ENCODE results near the gene PIP5K1B.

DNA sequence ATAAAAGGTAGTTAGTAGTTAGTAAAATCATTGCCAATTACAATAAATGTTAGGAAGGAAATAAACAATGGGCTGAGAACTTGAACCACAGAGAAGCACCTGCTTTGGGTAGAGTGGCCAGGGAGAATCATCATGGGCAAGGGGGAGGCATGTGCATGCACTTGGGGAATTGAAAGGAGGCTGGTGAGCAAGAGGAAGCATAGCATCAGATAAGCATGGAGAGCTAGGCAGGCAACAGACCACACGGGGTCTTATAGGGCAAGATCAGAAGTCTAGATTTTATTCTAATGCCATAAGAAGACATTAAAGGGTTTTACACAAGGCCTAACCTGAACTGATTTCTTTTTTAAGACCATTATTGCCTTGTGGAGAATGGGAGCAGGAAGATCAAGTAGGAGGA, 93.4 kb downstream of the PIP5K1B start:
- TF ChIP-seq, protein P1, sequence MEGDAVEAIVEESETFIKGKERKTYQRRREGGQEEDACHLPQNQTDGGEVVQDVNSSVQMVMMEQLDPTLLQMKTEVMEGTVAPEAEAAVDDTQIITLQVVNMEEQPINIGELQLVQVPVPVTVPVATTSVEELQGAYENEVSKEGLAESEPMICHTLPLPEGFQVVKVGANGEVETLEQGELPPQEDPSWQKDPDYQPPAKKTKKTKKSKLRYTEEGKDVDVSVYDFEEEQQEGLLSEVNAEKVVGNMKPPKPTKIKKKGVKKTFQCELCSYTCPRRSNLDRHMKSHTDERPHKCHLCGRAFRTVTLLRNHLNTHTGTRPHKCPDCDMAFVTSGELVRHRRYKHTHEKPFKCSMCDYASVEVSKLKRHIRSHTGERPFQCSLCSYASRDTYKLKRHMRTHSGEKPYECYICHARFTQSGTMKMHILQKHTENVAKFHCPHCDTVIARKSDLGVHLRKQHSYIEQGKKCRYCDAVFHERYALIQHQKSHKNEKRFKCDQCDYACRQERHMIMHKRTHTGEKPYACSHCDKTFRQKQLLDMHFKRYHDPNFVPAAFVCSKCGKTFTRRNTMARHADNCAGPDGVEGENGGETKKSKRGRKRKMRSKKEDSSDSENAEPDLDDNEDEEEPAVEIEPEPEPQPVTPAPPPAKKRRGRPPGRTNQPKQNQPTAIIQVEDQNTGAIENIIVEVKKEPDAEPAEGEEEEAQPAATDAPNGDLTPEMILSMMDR (IDR thresholded peaks at IDR 0.05 in 2 of 3, conservative IDR thresholded peaks at IDR 0.05 in 1 of 3; ENCODE audit: borderline replicate concordance in 1 of 3, insufficient read depth in 1 of 3, low read depth in 2 of 3, low read length in 2 of 3) = no peak
- TF ChIP-seq POLR2A (IDR thresholded peaks at IDR 0.05; ENCODE audit: borderline replicate concordance, extremely low read depth, insufficient read depth, insufficient read length) (no peak), SP1 (IDR thresholded peaks at IDR 0.05; ENCODE audit: low read depth) (no peak), EGR1 (IDR thresholded peaks at IDR 0.05; ENCODE audit: low read depth) (no peak), EZH2 (IDR thresholded peaks at IDR 0.05) (no peak), YY1 (IDR thresholded peaks at IDR 0.05; ENCODE audit: extremely low read depth, insufficient replicate concordance, low read depth, low read length) (no peak), POLR2AphosphoS5 (IDR thresholded peaks at IDR 0.05; ENCODE audit: low read depth, low read length) (no peak), MAX (IDR thresholded peaks at IDR 0.05) (no peak), JUND (IDR thresholded peaks at IDR 0.05) (no peak)

Data from HCT116 (cell line).